GM12878 (cell line): ENCODE measurements around the gene SETMAR. TPM values are rescaled to one million over a fixed set of nuclear protein-coding genes. Genes with fewer than 3 reads are reported as not detected.

Source experiments
- ATAC-seq: fragments of 200-7000 bp; cut with Tn5 transposase; 3 replicates; pipeline ENCODE4 v1.9.1; 2020; ENCODE audit warnings: mild to moderate bottlenecking, moderate library complexity
- BruUV-seq: library from RNA; stranded (reverse); fragments of 400-500 nt; replicated peaks from 2 replicates; lab custom pipeline; 2021; lab: Mats Ljungman, UMichigan
- CTCF ChIA-PET: fragments of 300-600 bp; sonication (Branson Sonifier 250); formaldehyde crosslinking; extraction: SDS; loops from one replicate; lab custom pipeline; 2021; ENCODE audit warnings: inconsistent platforms; lab: Yijun Ruan, JAX
- POLR2A ChIA-PET: fragments of 350-600 bp; formaldehyde crosslinking; extraction: SDS; loops from one replicate; lab custom pipeline; 2021; ENCODE audit warnings: inconsistent platforms; lab: Charles Lee
- RAD21 ChIA-PET: fragments of 300-600 bp; sonication (Branson Sonifier 250); formaldehyde crosslinking; loops from one replicate; lab custom pipeline; 2023; ENCODE audit warnings: antibody characterized with exemption; ENCODE audit not compliant: unreplicated experiment; lab: Charles Lee
- SMC1A ChIA-PET: fragments of 300-600 bp; sonication (Branson Sonifier 250); formaldehyde crosslinking; loops from one replicate; lab custom pipeline; 2023; ENCODE audit not compliant: unreplicated experiment, uncharacterized antibody; lab: Charles Lee
- DNase-seq: peaks from one replicate; pipeline ENCODE4 v3.0.0-alpha.2; 2011; ENCODE audit warnings: low read depth, low spot score
- FAIRE-seq: peaks from 3 replicates; lab custom pipeline; 2011; peaks lifted over from hg19 to GRCh38; lab: Jason Lieb, UNC
- H2AFZ ChIP-seq: 2 replicates; pipeline ENCODE4 v1.6.0; 2011; ENCODE audit warnings: low read depth, low read length, control low read depth; ENCODE audit not compliant: control insufficient read depth
- H3K27ac ChIP-seq: 2 replicates; pipeline ENCODE4 v1.5.1; 2011; ENCODE audit warnings: control low read depth; ENCODE audit not compliant: control insufficient read depth, insufficient read depth
- H3K27me3 ChIP-seq, 2 experiments: replicated peaks in 1 of 2; 2 replicates each; pipeline versions ENCODE4 v1.6.0 to v1.6.1; 2011; ENCODE audit warnings: low read length in 1 of 2; ENCODE audit not compliant: control insufficient read depth in 2 of 2, insufficient read depth in 2 of 2
- H3K36me3 ChIP-seq, 2 experiments: 2 replicates each; pipeline ENCODE4 v1.5.1; 2011; ENCODE audit warnings: low read length in 1 of 2; ENCODE audit not compliant: control insufficient read depth in 2 of 2, insufficient read depth in 2 of 2
- H3K4me1 ChIP-seq: 2 replicates; pipeline ENCODE4 v1.6.1; 2011; ENCODE audit warnings: mild to moderate bottlenecking, low read length, moderate library complexity, mixed read lengths; ENCODE audit not compliant: control insufficient read depth, insufficient read depth
- H3K4me2 ChIP-seq: 2 replicates; pipeline ENCODE4 v1.6.0; 2011; ENCODE audit warnings: control low read depth; ENCODE audit not compliant: control insufficient read depth, insufficient read depth
- H3K4me3 ChIP-seq: fragments of 200-600 bp; sonication (generic); 2 replicates; pipeline ENCODE4 v1.5.1; 2016
- H3K79me2 ChIP-seq: 2 replicates; pipeline ENCODE4 v1.6.0; 2011; ENCODE audit warnings: low read length; ENCODE audit not compliant: control insufficient read depth, insufficient read depth
- H3K9ac ChIP-seq: 2 replicates; pipeline ENCODE4 v1.8.0; 2011; ENCODE audit warnings: low read length, control low read depth, mixed read lengths; ENCODE audit not compliant: control insufficient read depth, insufficient read depth
- H3K9me3 ChIP-seq: replicated peaks from 3 replicates; pipeline ENCODE4 v1.5.1; 2011; ENCODE audit warnings: mild to moderate bottlenecking, low read length; ENCODE audit not compliant: control insufficient read depth, insufficient read depth
- H4K20me1 ChIP-seq: 2 replicates; pipeline ENCODE4 v1.6.0; 2011; ENCODE audit not compliant: control insufficient read depth, insufficient read depth
- BACH1 ChIP-seq: fragments of 450-650 bp; IDR thresholded peaks from 2 replicates; pipeline ENCODE4 v1.6.1; 2017; ENCODE audit warnings: mild to moderate bottlenecking, borderline replicate concordance
- BCL11A ChIP-seq: IDR thresholded peaks from 2 replicates; pipeline ENCODE4 v1.6.1; 2011; ENCODE audit warnings: low read depth, low read length
- BCLAF1 ChIP-seq: fragments of 450-650 bp; IDR thresholded peaks from 2 replicates; pipeline ENCODE4 v1.6.1; 2017; ENCODE audit warnings: antibody characterized with exemption, mild to moderate bottlenecking, moderate library complexity
- CEBPB ChIP-seq, 2 experiments: fragments of 150-350 bp in 1 of 2; IDR thresholded peaks; 2 replicates each; pipeline ENCODE4 v1.6.1; 2012 to 2014; ENCODE audit warnings: low read depth in 2 of 2, low read length in 2 of 2, borderline replicate concordance in 1 of 2, inconsistent platforms in 1 of 2
- CREM ChIP-seq: IDR thresholded peaks from 2 replicates; pipeline ENCODE4 v1.6.1; 2014; ENCODE audit warnings: antibody characterized with exemption, low read depth
- ELK1 ChIP-seq: IDR thresholded peaks from 2 replicates; pipeline ENCODE4 v1.6.1; 2012; ENCODE audit warnings: low read depth, low read length, improper control_type of control experiment
- GABPA ChIP-seq: IDR thresholded peaks from 2 replicates; pipeline ENCODE4 v1.6.1; 2014; ENCODE audit warnings: antibody characterized with exemption, low read depth, mild to moderate bottlenecking, inconsistent platforms
- HDAC2 ChIP-seq: fragments of 200-600 bp; sonication (generic); IDR thresholded peaks from 2 replicates; pipeline ENCODE4 v1.6.1; 2017
- IRF4 ChIP-seq: IDR thresholded peaks from 2 replicates; pipeline ENCODE4 v1.6.1; 2011; ENCODE audit warnings: low read depth, low read length
- NFIC ChIP-seq: IDR thresholded peaks from 2 replicates; pipeline ENCODE4 v1.6.1; 2012; ENCODE audit warnings: low read depth, mild to moderate bottlenecking, inconsistent platforms, low read length, moderate library complexity
- RAD21 ChIP-seq: IDR thresholded peaks from 2 replicates; pipeline ENCODE4 v1.6.1; 2011; ENCODE audit warnings: mild to moderate bottlenecking, low read depth, low read length, moderate library complexity; ENCODE audit not compliant: insufficient read depth
- RAD51 ChIP-seq: fragments of 450-650 bp; IDR thresholded peaks from 2 replicates; pipeline ENCODE4 v1.6.1; 2016; ENCODE audit warnings: moderate library complexity, mild to moderate bottlenecking, inconsistent platforms
- RCOR1 ChIP-seq: conservative IDR thresholded peaks from 2 replicates; pipeline ENCODE4 v1.6.1; 2012; ENCODE audit warnings: low read depth, low read length, improper control_type of control experiment
- SIN3A ChIP-seq: IDR thresholded peaks from 2 replicates; pipeline ENCODE4 v1.6.1; 2012; ENCODE audit warnings: low read depth, low read length, improper control_type of control experiment
- SIX5 ChIP-seq: IDR thresholded peaks from 2 replicates; pipeline ENCODE4 v1.6.1; 2011; ENCODE audit warnings: mild to moderate bottlenecking, low read depth, low read length, moderate library complexity; ENCODE audit not compliant: severe bottlenecking
- SMAD5 ChIP-seq: IDR thresholded peaks from 2 replicates; pipeline ENCODE4 v1.6.1; 2016; ENCODE audit warnings: antibody characterized with exemption, low read depth
- SUPT20H ChIP-seq: IDR thresholded peaks from 2 replicates; pipeline ENCODE4 v1.6.1; 2011; ENCODE audit warnings: low read depth, mild to moderate bottlenecking, low read length, moderate library complexity, borderline replicate concordance; ENCODE audit not compliant: control insufficient read depth
- TCF12 ChIP-seq: IDR thresholded peaks from 2 replicates; pipeline ENCODE4 v1.6.1; 2011; ENCODE audit warnings: low read depth, mild to moderate bottlenecking, low read length
- USF1 ChIP-seq: IDR thresholded peaks from 2 replicates; pipeline ENCODE4 v1.6.1; 2011; ENCODE audit warnings: borderline replicate concordance, low read depth, mild to moderate bottlenecking, moderate library complexity, mixed read lengths, low read length; ENCODE audit not compliant: insufficient read depth; ENCODE audit errors: extremely low read length
- ZNF207 ChIP-seq: fragments of 450-650 bp; IDR thresholded peaks from 2 replicates; pipeline ENCODE4 v1.6.1; 2014; ENCODE audit warnings: antibody characterized with exemption, mild to moderate bottlenecking, borderline replicate concordance
- WGBS: methylation state at CpG from one replicate; pipeline ENCODE4 v1.1.6; 2016; ENCODE audit warnings: low lambda C conversion rate; ENCODE audit not compliant: insufficient replicate concordance, insufficient coverage; ENCODE audit errors: missing lambda C conversion rate; 5-methylcytosine and 5-hydroxymethylcytosine counted together
- in situ Hi-C: fragments of 300-500 bp; cut with MboI; formaldehyde crosslinking; loops from 9 replicates; pipeline ENCODE4 v1.14.3; 2018; ENCODE audit warnings: mixed read lengths
- intact Hi-C: fragments of 100-400 bp; cut with micrococcal nuclease; formaldehyde crosslinking; loops from one replicate; pipeline ENCODE4 v1.14.2; 2022; ENCODE audit not compliant: unreplicated experiment
- polyA plus RNA-seq, 11 experiments: library from polyadenylated mRNA; depleted of rRNA in 4 of 11; unstranded in 6 of 11; stranded (reverse) in 5 of 11; fragments of >200 nt; fragmentation: Nextera tagmentation in 4 of 11; fragmentation: Illumina TruSeq in 1 of 11; extraction: Ambion mirVana in 4 of 11; extraction: Trizol in 1 of 11; gene quantifications; 1 replicate in 1 of 11; 2 replicates in 10 of 11; pipeline versions ENCODE4 v1.2.1 to v1.2.3, GENCODE V29; 2011 to 2016; ENCODE audit warnings: inconsistent platforms in 2 of 11, missing spikeins in 2 of 11, low read depth in 1 of 11
- total RNA-seq, 4 experiments: library from RNA; depleted of rRNA in 3 of 4; stranded (reverse); fragments of >200 nt in 3 of 4; fragmentation: Illumina TruSeq in 1 of 4; extraction: Trizol in 1 of 4; gene quantifications; 2 replicates each; pipeline versions ENCODE4 v1.2.1 to v1.2.3, GENCODE V29; 2013 to 2021

The SETMAR gene
- total and polyA plus RNA-seq, 10 of the 15 experiments (the other 5 are each of a cell fraction or from before 2014, with no cell fraction given): 7.1 to 25.1 (median 20.3) TPM

GRCh38 chr3:4309491-4310128, 6.4 kb downstream of the SETMAR start (continued):
- TF ChIP-seq BCLAF1: no peak
- no peak for TF ChIP-seq CEBPB (IDR thresholded peaks at IDR 0.05; ENCODE audit: borderline replicate concordance in 1 of 2, low read depth in 2 of 2, low read length in 2 of 2)
- TF ChIP-seq BACH1: no peak
- no peak for TF ChIP-seq SUPT20H
- no peak for TF ChIP-seq RAD51
- TF ChIP-seq NFIC: no peak
- TF ChIP-seq SIX5: no peak

- RAD21 ChIA-PET: interaction anchor here (1.0 kb wide), 1 partner anchor 40 kb away, joined by 4 read pairs; no protein-coding TSS in a partner anchor
- intact Hi-C loops: no loop called here
- POLR2A ChIA-PET: no interaction called here
- TF ChIP-seq SIX5 (no peak), IRF4 (no peak), TCF12 (no peak), GABPA (no peak), RAD21 (no peak), BCL11A (no peak), RCOR1 (no peak), SIN3A (no peak), USF1 (no peak), CREM (no peak), HDAC2 (no peak), SMAD5 (no peak), ELK1 (no peak), ZNF207 (no peak)
These were observed 7.8 kb downstream of the SETMAR start for GRCh38 chr3:4310971-4311370.

More at GRCh38 chr3:4310971-4311370, 7.8 kb downstream of the SETMAR start:
- Histone ChIP-seq H3K9ac (no peak overlapping the region), H3K27me3 (no peaks in the 10 kb centered on the region), H3K27ac (no peak overlapping the region), H3K36me3 (peaks cover 0 to 3% of the 10 kb centered on the region in 2 experiments; a peak in 1 of 4 replicates), H3K4me2 (no peak overlapping the region), H2AFZ (no peak overlapping the region), H3K9me3 (no peaks in the 10 kb centered on the region), H3K79me2 (no peaks in the 10 kb centered on the region), H3K4me1 (no peaks in the 10 kb centered on the region), H3K4me3 (no peak overlapping the region), H4K20me1 (no peaks in the 10 kb centered on the region)
- in situ Hi-C loops: no loop called here
- no peak for ATAC-seq
- SMC1A ChIA-PET: interaction anchor here (1.2 to 1.6 kb wide), 6 partner anchors 14 to 373 kb away, joined by 3 to 4 read pairs (median 3); no protein-coding TSS in a partner anchor
- no peak for DNase-seq
- no peak for FAIRE-seq
- WGBS: 83% methylated on average over 3 of the region's 3 CpGs
- CTCF ChIA-PET: interaction anchor here (1.0 to 2.9 kb wide), 6 partner anchors 40 to 401 kb away, joined by 3 to 10 read pairs (median 4); no protein-coding TSS in a partner anchor
- BruUV-seq: no TSS peak
